GM21576 (cell line): ENCODE results near the gene PALM3.

Experiments
- ATAC-seq: cut with Tn5 transposase; IDR thresholded peaks from one replicate; pipeline ENCODE4 v1.9.1; 2021; ENCODE audit warnings: mild to moderate bottlenecking, moderate library complexity; ENCODE audit not compliant: unreplicated experiment

The PALM3 gene

DNA sequence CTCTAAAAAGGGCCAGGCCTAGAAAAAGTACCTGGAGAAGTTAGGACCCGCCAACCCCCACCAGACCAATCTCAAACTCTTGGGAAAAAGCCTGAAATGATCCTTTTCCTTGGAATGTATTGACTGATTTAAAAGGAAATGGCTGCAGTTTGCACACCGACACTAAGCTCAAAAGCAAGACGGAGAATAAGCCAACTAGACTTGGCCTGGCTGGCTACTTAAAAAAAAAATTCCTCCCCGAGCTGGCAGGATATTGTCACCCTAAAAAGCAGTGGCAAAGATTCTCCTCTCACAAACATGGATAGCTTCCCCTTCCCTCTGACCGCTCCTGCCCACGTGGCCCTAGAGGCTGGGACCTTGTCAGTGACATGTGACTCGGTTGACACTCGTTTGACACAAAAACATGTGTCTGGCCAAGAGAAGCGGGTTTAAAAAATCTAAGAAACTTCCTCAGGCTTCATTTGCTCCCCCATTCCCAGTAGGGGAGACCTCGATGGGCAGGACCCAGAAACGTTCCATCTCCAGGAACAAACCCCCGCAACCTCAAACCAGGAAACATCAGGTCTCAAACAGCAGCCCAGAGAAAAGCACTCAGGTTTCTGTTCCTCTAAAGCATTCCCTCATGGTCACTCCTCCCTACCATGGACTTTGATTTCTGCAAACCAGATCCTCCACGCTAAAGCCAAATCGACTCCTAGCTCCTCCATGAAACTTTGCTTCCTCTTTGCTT lies 57.1 kb downstream of the PALM3 start:
- no peak for ATAC-seq
